Dorsolateral prefrontal cortex (tissue), 118 donors: ENCODE results near the gene CDAN1. TPM values are rescaled to one million over a fixed set of nuclear protein-coding genes. Genes with fewer than 3 reads are reported as not detected.

Experiments
- total RNA-seq, 120 experiments: library from RNA; stranded (reverse); gene quantifications; one replicate each; pipeline versions ENCODE4 v1.2.3 to v1.2.4, GENCODE V29; 2022

CDAN1 gene
- total RNA-seq, 120 experiments from 2014 or later, result 9.5 to 35.4 (median 18.6) TPM

Other genes starting within 250 kb of the CDAN1 start
- 100 to 1,000 TPM in 83 of 120 experiments, 10 to 100 TPM in 37; 59.0 to 146 (median 111) TPM for gene ZNF106, start 246.0 kb downstream of the CDAN1 start, total RNA-seq
- gene SNAP23, start 241.5 kb downstream of the CDAN1 start, total RNA-seq, result 10 to 100 TPM; 20.3 to 91.7 (median 37.6) TPM
- gene LRRC57, start 188.3 kb downstream of the CDAN1 start, total RNA-seq, result 10 to 100 TPM; 20.3 to 61.0 (median 36.4) TPM
- 10 to 100 TPM; 10.9 to 26.1 (median 19.7) TPM for gene HAUS2, start 188.3 kb downstream of the CDAN1 start, total RNA-seq
- gene STARD9, start 161.5 kb downstream of the CDAN1 start, total RNA-seq, result 10 to 100 TPM; 14.7 to 62.1 (median 30.1) TPM
- gene TTBK2, start 183.7 kb upstream of the CDAN1 start, total RNA-seq, result 100 to 1,000 TPM in 87 of 120 experiments, 10 to 100 TPM in 33; 66.0 to 146 (median 112) TPM